HCT116 (cell line): ENCODE measurements around the gene BCL11B. TPM values are rescaled to one million over a fixed set of nuclear protein-coding genes. Genes with fewer than 3 reads are reported as not detected.

Experiments used
- ATAC-seq: fragments of 200-7000 bp; cut with Tn5 transposase; 2 replicates; pipeline ENCODE4 v1.9.1; 2020; ENCODE audit warnings: mild to moderate bottlenecking, moderate library complexity
- BruUV-seq: library from RNA; stranded (reverse); fragments of 400-500 nt; replicated peaks from 2 replicates; lab custom pipeline; 2021; lab: Mats Ljungman, UMichigan
- CTCF ChIA-PET: fragments of 300-600 bp; sonication (Branson Sonifier 250); formaldehyde crosslinking; loops from one replicate; lab custom pipeline; 2021; ENCODE audit warnings: antibody characterized with exemption; lab: Charles Lee
- POLR2A ChIA-PET: fragments of 300-600, 350-600 bp; sonication (Branson Sonifier 250); formaldehyde crosslinking; loops from one replicate; lab custom pipeline; 2021; ENCODE audit warnings: antibody characterized with exemption; lab: Charles Lee
- RAD21 ChIA-PET, 2 experiments: fragments of 300-600 bp; sonication (Branson Sonifier 250); formaldehyde crosslinking; loops; one replicate each; lab custom pipeline; 2023; ENCODE audit warnings: low total read pairs in 2 of 2; ENCODE audit not compliant: uncharacterized antibody in 2 of 2, unreplicated experiment in 2 of 2, low non-redundant PET in 1 of 2; lab: Charles Lee
- DNase-seq: peaks from one replicate; pipeline ENCODE4 v3.0.0-alpha.2; 2010; ENCODE audit warnings: low read depth, low spot score
- H2AFZ ChIP-seq: fragments of 200-600 bp; shearing (Covaris generic), sonication (generic); 2 replicates; pipeline ENCODE4 v1.6.1; 2017; ENCODE audit warnings: low read depth, mixed run types, mixed read lengths, antibody characterized with exemption, low read length; ENCODE audit not compliant: poor library complexity, severe bottlenecking
- H3K27ac ChIP-seq: 2 replicates; pipeline ENCODE4 v1.5.1; 2012; ENCODE audit warnings: low read depth, low read length
- H3K27me3 ChIP-seq: fragments of 200-600 bp; sonication (generic); 2 replicates; pipeline ENCODE4 v1.6.1; 2016; ENCODE audit warnings: mixed run types, low read length, mixed read lengths; ENCODE audit not compliant: insufficient read depth
- H3K36me3 ChIP-seq, 2 experiments: fragments of 200-500 bp in 1 of 2; fragments of 200-600 bp in 1 of 2; sonication (Bioruptor generic) in 1 of 2; sonication (generic) in 1 of 2; 2 replicates each; pipeline versions ENCODE4 v1.5.1 to v1.6.1; 2014 to 2016; ENCODE audit warnings: low read length in 2 of 2, inconsistent platforms in 1 of 2, mixed read lengths in 1 of 2, mixed run types in 1 of 2; ENCODE audit not compliant: insufficient read depth in 2 of 2, control insufficient read depth in 1 of 2
- H3K4me1 ChIP-seq, 2 experiments: fragments of 200-600 bp in 1 of 2; sonication (generic) in 1 of 2; 2 replicates each; pipeline versions ENCODE4 v1.5.1 to v1.6.1; 2012 to 2017; ENCODE audit warnings: low read length in 2 of 2, inconsistent platforms in 1 of 2, mild to moderate bottlenecking in 1 of 2, mixed read lengths in 1 of 2, mixed run types in 1 of 2, moderate library complexity in 1 of 2; ENCODE audit not compliant: insufficient read depth in 2 of 2, control insufficient read depth in 1 of 2
- H3K4me2 ChIP-seq: fragments of 200-600 bp; sonication (generic); 2 replicates; pipeline ENCODE4 v1.6.1; 2017; ENCODE audit warnings: mixed run types, low read length, mixed read lengths
- H3K4me3 ChIP-seq, 2 experiments: fragments of 200-600 bp in 1 of 2; sonication (generic) in 1 of 2; replicated peaks in 1 of 2; 2 replicates each; pipeline ENCODE4 v1.5.1; 2011 to 2016; ENCODE audit warnings: low read length in 2 of 2, control low read depth in 1 of 2, low read depth in 1 of 2, mild to moderate bottlenecking in 1 of 2, mixed read lengths in 1 of 2, mixed run types in 1 of 2
- H3K79me2 ChIP-seq: fragments of 200-600 bp; sonication (generic); 2 replicates; pipeline ENCODE4 v1.6.1; 2017; ENCODE audit warnings: mild to moderate bottlenecking, mixed run types, low read length, moderate library complexity, mixed read lengths; ENCODE audit not compliant: insufficient read depth
- H3K9ac ChIP-seq: fragments of 200-600 bp; sonication (generic); 2 replicates; pipeline ENCODE4 v1.6.1; 2016; ENCODE audit warnings: low read length, mixed read lengths
- H3K9me2 ChIP-seq: fragments of 200-600 bp; sonication (generic), shearing (Covaris generic); 2 replicates; pipeline ENCODE4 v1.6.1; 2017; ENCODE audit warnings: mixed run types, mild to moderate bottlenecking, moderate library complexity; ENCODE audit not compliant: insufficient read depth
- H3K9me3 ChIP-seq, 2 experiments: fragments of 200-500 bp in 1 of 2; fragments of 200-600 bp in 1 of 2; sonication (Bioruptor generic) in 1 of 2; sonication (generic) in 1 of 2; 2 replicates each; pipeline ENCODE4 v1.6.1; 2014 to 2017; ENCODE audit warnings: low read length in 2 of 2, mixed read lengths in 2 of 2, inconsistent platforms in 1 of 2, low read depth in 1 of 2, mild to moderate bottlenecking in 1 of 2, mixed run types in 1 of 2, moderate library complexity in 1 of 2; ENCODE audit not compliant: control insufficient read depth in 1 of 2, insufficient read depth in 1 of 2
- H4K20me1 ChIP-seq: fragments of 200-600 bp; sonication (generic), shearing (Covaris generic); 2 replicates; pipeline ENCODE4 v1.6.1; 2017; ENCODE audit warnings: mixed run types, mild to moderate bottlenecking, moderate library complexity; ENCODE audit not compliant: insufficient read depth
- EZH2 ChIP-seq: fragments of 200-600 bp; sonication (generic); IDR thresholded peaks from 2 replicates; pipeline ENCODE4 v1.6.1; 2017; ENCODE audit warnings: antibody characterized with exemption, mixed run types
- EZH2phosphoT487 ChIP-seq: fragments of 200-600 bp; IDR thresholded peaks from 2 replicates; pipeline ENCODE4 v1.6.1; 2018; ENCODE audit warnings: antibody characterized with exemption, borderline replicate concordance
- REST ChIP-seq: IDR thresholded peaks from 2 replicates; pipeline ENCODE4 v1.6.1; 2012; ENCODE audit warnings: low read depth
- intact Hi-C: fragments of 100-400 bp; cut with micrococcal nuclease; formaldehyde crosslinking; loops from 2 replicates; pipeline ENCODE4 v1.10.0; 2022
- total RNA-seq: library from RNA; stranded (reverse); gene quantifications from one replicate; pipeline ENCODE4 v1.2.1, GENCODE V29; 2021; ENCODE audit not compliant: unreplicated experiment

Gene BCL11B
- total RNA-seq, 1 experiment from 2014 or later = 1.1 TPM

GRCh38 chr14:99215277-99215676 lies 56.7 kb downstream of the BCL11B start:
- CTCF ChIA-PET = no interaction called here
- H3K79me2 ChIP-seq = no peaks in the 10 kb centered on the region

More at GRCh38 chr14:99215277-99215676, 56.7 kb downstream of the BCL11B start:
- Histone ChIP-seq H4K20me1 (no peaks in the 10 kb centered on the region), H3K27me3 (no peaks in the 10 kb centered on the region), H3K36me3 (no peaks in the 10 kb centered on the region), H3K9ac (no peak overlapping the region), H3K4me2 (no peak overlapping the region), H2AFZ (no peak overlapping the region), H3K9me3 (no peaks in the 10 kb centered on the region), H3K4me1 (peaks cover 4% of the 10 kb centered on the region in 2 experiments), H3K4me3 (no peak overlapping the region), H3K27ac (no peak overlapping the region), H3K9me2 (no peaks in the 10 kb centered on the region)
- RAD21 ChIA-PET = no interaction called here
- TF ChIP-seq EZH2phosphoT487 = no peak
- TF ChIP-seq REST = no peak
- no peak for TF ChIP-seq EZH2
- DNase-seq = no peak
- no TSS peak for BruUV-seq
- ATAC-seq = no peak
- POLR2A ChIA-PET = interaction anchor here (0.6 kb wide), 1 partner anchor 65 kb away, joined by 5 read pairs; no protein-coding TSS in a partner anchor
- intact Hi-C loops = no loop called here
